Tongue (tissue), 2 donors: Measurements from ENCODE around the gene GNAO1. TPM values are rescaled to one million over a fixed set of nuclear protein-coding genes. Genes with fewer than 3 reads are reported as not detected.

Source experiments
- DNase-seq: peaks from one replicate; pipeline ENCODE4 v3.0.0-alpha.2; 2015
- total RNA-seq: library from RNA; depleted of rRNA; stranded (reverse); fragments of >200 nt; gene quantifications from one replicate; pipeline ENCODE4 v1.2.3, GENCODE V29; 2014

The GNAO1 gene
- total RNA-seq, 1 donor from 2014 or later: 3.9 TPM

DNA sequence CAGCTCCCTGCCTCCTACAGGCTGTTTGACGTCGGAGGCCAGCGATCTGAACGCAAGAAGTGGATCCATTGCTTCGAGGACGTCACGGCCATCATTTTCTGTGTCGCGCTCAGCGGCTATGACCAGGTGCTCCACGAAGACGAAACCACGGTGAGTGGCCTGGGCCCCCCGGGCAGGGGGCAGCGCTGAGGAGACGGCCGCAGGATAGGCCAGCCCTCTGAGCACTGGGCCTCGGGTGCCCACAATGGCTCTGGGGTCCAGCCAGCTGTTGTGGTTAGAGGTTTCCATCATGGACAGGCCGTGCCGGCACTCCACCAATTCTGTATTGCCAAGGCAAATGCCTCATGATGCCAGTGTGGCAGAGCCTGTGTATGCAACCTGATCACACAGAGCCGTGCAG, 145.4 kb downstream of the GNAO1 start:
- no peak for DNase-seq

DNA sequence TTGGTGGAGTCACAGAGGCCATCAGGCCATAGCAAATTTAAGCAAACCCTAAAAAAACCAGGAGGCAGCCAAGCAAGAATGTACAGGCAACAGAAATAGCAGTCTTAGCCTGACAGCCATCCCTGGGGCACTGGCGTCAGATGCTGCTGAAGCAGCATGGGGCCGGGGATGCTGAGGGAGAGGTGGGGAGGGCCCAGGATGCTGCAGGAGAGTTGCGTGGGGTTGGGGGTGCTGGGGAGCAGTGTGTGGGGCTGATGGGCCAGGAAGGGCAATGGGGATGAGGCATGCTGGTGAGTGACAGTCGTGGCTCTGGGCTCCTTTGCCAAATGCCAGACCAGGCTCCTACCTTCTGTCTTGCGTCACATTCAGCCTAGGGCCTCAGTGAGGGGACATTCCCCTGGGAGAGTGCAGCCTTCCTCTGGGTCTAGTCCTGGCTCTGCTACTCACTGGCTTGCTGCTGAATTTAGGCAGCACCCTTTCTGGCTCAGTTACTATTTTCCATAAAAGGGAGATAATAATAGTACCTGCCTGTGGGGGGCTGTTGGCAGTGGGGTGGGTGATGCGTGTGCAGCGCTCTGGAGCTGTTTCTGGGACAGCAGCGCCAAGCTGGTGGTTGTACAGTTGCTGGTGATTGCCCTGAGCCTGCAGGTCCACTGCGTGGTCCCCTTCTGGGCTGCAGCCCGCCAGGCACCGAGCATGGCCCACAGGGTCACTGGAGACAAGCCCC, 146.0 kb downstream of the GNAO1 start:
- no peak for DNase-seq

DNA sequence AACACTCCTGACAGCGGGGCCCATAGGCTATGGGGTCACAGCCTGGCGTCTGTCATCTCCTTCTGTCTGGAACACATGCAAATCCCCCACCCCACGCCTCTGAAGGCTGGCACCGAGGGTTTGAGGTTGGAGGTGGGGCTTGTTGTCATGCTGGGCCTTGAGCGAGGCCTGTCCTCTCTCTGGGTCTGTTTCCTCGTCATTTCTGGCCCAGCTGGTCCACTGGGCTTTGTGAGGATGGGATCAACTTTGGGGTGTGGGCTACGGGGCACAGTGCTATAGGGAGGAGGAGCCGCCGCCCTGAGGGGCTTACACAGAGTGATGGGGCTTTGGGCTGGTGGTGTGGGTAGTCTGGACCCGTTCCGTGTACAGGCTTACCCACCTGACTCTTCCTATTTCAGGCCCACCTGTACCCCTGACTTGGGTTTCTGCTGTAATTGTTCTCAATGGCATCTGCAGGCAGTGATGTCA, 146.6 kb downstream of the GNAO1 start:
- DNase-seq: no peak

DNA sequence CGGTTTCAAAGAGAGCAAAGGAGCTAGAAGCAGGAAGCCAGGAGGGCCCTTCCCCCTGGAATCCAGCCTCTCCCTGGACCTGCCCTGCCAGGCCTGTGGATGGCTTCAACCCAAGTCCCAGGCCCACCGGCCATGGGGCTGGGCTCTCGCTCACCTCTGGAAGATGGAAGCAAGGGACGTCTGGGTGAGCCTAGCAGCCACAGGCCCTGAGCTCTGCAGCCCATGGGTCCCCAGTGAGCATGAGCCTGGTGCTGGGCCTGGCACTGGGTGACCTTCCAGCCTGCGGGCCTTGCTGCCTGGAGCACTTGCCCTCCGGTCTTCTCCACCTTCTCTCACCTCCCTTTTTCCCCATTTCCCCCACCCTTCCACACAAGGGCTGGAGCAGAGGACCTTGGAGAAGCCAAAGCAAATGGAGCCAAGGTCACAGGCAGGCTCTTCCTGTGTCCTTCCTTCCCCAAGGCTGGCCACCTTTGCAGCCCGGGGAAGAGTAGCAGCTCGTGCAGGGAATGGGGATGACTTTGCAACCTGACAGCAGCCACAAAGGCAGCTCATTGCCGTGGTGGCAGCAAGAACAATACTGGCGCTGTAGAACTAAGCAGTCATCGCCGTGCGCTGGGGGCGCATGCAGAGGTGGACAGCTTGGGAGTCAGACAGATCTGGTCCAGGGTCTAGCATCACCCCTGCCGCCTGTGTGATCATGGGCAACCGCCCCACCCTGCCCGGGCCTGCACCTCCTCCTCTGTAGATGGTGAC, 147.5 kb downstream of the GNAO1 start:
- DNase-seq: no peak

DNA sequence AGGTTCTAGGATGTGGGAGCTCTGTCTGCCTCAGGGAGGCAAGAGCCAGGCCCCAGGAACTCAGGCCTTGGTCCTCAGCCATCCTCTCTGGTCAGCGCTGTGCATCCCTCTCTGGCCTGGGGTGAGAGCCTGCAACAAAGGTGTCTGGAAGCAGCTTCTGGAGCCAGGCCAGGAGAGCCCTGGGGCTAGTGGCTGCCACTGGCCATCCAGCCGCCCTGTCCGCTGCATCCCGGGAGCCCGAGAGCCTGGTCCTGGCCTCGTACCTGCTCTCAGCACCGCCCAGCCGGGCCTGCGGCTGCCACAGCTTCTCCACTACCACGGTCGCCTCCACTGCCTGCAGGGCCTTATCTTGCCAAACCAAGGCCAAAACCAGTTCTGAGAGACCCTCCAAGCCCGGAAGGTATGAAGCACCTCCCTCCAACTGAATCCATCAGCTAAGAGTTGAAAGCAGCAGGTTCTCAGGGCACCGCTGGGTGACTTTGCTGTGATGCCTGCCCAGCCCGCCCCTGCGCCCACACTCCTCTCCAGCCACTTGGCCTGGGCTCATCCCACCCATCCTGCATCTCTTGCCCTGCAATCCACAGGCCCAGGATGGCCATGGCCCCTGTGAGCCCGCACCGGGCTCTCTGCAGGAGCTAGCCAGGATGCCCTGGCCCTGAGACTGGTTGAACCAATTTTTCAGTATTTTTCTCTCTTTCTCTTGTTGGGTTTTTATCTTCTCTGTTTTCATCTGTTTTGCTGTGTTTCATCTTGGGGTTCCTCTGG, 148.3 kb downstream of the GNAO1 start:
- no peak for DNase-seq

DNA sequence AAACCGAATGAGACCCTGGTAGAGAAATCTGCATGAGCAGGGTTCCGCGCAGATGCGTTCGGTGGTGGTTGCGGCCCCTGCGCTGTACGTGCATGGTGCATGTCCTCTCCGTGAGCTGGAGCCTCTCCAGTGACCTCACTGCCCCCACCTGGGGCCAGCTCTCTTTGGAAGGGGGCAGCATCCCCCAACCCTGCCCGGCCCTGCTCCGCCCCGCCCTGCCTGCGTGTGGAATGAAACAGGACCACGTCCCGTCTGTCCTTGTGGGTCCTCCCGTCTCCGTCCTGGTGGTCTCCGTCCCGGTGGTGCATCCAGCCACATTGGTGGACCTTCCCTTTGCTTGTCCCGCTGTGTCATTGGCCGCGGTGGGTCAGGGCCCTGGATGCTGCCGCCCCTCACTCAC, 149.1 kb downstream of the GNAO1 start:
- DNase-seq: no peak

DNA sequence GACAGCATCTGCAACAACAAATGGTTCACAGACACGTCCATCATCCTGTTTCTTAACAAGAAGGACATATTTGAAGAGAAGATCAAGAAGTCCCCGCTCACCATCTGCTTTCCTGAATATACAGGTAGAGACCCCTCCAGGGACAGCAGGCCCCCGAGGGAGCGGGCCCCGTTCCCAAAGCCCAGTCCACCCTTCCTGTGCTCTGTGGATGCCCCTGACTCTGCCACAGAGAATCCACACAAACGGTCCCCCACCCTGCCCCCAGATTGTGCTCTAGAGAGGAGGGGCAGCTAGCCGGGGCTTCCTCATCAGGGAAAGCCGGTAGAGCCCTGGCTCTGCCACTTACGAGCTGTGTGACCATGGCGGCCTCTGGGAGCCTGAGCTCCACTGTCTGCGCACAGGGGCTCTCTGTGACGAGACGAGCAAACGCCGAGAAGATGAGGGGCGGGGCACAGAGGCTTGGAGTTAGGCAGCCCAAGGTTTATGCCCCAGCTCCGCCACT, 149.6 kb downstream of the GNAO1 start:
- DNase-seq: no peak

DNA sequence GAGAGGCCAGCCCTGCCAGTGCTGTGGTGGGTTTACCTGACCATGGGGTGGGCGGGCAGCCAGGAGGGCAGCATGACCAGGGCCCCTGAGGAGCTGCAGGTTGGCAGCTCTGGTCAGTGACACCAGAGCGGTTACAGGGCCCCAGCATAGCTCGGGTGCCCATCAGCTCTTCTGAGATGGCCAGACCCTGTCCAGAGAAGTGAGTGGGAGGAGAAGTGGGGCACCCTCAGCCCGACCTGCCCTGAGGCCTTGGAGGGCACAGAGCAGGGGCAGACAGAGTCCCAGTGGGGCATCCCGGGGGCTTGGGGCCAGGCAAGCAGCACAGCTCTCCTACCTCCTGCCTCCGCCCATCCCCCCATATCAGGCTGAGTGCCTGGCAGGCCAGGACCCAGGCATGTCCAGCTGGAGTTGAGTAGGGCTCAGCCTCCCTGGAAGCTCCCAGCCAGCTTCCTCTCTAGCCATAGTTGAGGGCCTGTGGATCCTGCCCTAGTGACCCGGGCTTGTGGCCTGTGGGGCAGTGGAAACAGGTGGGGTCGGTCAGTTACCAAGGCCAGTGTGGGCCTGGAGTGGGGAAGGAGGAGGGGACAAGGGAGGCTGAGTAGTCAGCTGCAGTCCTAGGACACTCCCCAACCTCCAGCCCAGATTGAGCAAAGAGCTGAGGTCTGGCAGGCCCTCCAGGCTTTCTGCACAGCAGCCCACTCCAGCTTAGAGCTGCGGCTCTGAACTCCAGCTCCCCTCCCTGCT, 150.5 kb downstream of the GNAO1 start:
- peak; percentile 52 for DNase-seq

DNA sequence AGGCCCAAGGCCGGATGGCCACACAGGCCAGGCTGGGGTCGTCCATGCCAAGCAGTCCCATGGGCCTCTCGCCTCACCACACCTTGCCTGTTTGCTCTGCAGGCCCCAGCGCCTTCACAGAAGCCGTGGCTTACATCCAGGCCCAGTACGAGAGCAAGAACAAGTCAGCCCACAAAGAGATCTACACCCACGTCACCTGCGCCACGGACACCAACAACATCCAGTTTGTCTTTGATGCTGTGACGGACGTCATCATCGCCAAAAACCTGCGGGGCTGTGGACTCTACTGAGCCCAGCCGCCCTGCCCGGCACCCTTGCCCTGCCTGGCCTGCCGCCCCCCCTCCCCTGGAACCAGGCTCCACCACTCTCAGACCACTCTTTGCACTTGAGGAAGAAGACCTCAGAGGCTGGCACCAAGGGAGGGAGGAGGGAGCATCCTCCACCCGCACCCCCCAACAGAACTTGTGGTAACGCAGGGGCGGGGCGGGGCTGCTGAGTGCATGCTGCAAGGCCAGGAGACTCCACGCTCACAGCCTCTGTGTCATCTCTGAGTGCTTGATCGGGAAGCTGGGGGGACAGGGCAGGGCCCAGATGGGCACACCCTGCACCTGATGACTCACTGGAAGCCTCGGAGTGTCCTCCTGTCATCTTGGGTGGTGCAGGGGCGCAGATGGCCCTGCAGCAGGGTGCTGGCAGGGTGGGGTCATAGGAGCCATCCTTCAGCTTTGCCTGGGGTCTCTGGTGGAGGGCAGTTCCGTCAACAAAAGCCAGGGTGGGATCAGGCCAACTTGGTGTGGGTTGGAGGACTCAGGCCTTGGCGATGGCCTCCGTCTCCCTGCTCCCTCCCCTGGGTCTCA, 152.6 kb downstream of the GNAO1 start:
- DNase-seq: no peak

DNA sequence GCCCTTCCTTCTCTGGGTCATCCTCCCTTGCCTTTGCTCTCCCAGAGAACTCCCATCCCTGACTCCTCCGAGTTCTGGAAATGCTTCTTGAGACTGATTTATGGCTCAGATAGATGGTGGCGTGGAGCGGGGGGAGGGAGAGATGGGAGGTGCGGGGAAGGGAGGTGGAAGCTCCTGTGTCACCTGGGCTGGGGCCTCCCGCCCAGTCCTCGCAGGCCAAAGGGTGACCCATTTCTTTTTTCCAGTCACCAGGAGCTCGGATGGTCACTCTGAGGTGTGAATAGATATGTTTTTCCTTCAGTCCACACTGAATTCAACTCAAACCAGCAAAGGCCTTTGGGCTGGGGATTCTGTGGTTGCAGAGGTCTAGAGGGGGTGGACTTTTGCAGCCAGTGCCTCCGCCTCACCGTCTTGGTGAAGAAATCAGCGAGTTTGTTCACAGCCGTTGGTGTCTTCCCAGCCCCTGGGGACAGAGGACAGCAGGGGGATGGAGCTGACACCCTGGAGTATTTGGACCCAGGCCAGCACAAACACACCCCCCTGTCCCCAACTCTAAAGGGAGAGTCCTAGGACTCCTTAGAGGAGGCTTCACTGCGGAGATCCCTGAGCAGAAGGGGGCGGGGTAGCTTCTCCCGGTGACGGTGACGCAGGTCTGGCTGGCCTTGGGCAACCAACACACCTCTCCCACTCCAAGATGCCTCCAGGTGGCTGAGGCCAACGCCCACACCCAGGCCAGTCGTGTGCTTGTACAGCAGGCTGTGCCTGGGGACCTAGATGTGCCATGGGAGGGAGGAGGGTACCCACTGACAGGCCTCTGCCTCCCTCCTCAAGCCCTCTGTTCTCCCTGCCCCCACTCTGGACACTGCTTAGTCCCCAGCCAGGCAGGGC, 153.5 kb downstream of the GNAO1 start:
- DNase-seq: no peak

DNA sequence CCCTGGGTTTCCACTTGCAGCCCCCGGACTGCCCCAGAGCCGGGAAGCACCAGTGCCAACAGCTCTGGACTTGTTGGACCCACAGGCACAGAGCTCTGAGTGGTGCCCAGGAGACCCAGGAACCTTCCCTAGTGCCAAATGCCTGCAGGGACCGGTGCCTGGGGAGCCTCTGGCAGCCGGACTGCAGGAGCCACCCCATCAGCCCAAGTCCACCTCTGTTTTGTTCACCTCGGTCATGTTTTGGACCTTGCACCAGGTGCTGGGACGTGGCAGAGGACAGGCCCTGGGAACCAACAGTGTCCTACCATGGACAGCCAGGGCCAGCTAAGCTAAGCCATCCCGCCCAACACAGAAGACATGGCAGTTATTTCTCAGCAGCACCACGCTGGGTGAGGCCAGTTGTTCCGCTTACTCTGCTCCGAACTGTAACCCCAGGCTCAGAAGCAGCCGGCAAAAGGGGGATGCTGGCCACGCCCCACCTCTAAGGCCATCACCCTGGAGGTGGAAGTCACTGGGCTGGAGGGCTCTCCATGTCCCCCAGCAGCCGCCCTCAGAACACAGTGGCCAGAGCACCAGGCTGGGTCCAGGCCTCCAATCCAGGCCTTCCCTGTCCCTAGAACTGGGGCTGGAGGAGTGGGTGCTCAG, 154.2 kb downstream of the GNAO1 start:
- DNase-seq: no peak

DNA sequence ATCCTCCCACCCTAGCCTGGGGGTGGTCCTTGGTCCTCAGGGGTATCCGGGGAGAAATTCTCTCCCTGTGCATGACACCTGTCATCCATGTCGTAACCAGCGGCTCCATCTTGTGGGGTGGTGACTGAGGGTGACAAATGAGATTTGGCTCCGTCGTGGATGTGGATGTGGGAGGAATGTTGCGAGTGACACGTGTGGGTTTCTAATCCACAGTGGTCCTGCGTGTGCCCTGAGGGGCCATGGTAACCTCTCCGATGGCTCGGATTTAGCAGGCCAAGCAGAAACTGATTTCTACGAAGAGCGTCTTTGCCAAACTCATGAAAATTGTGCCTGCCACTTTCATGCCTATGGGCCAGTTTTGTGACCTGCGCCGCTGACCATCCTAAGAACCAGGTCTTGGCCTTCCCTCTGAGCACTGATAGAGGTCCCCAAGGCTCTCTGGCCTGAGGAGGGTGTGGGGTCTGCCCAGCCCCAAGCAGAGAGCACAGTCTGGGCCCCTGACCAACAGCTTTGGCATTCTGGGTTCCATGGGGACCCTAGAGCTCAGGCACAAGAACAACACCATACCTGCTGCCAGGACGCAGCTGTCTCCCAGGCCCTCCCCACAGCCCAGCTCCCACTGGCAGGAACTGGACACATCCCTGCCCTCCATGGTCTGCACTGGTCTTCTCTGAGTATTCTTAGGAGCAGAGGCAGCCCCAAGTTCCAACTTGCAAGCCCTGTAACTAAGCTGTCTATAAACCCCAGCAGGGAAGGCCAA, 155.0 kb downstream of the GNAO1 start:
- DNase-seq: no peak

DNA sequence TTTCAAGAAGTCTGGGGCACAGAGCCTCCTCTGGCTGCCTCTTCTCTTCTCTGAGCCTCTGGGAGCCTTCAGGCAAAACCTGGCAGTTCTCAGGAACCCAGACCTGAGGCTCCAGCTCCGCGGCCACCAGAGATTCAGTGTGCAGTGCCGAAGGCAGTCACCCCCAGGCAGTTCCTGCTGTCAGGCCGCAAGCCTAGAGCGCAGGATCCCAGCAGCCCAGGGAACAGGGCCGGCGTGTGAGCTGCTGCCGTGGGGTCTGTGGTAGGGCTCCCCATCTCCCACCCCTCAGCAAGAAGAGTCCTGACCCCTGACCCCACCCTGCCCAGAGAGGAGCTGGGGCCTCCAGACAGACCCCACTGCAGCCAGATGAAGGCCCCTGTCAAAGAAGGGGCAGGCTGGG, 155.9 kb downstream of the GNAO1 start:
- DNase-seq: no peak

DNA sequence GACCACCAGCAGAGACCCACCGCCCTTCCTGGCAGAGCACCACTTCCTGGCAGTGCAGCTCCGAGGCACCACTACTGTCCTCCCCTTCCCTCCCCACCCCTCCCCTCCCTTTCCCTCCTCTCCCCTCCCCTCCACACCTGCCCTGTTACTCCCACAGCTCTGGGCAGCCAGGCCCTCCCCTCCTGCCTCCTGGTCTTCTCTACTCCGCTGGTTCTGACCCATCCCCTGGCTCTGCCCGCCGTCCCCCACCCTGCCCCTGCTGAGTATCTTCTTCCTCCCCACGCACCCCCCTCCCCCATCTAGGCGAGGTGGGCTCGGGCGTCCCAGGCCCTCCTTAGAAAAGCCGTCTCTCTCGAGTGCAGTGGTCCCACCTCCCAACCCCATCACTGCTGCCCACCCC, 156.4 kb downstream of the GNAO1 start:
- DNase-seq: no peak

DNA sequence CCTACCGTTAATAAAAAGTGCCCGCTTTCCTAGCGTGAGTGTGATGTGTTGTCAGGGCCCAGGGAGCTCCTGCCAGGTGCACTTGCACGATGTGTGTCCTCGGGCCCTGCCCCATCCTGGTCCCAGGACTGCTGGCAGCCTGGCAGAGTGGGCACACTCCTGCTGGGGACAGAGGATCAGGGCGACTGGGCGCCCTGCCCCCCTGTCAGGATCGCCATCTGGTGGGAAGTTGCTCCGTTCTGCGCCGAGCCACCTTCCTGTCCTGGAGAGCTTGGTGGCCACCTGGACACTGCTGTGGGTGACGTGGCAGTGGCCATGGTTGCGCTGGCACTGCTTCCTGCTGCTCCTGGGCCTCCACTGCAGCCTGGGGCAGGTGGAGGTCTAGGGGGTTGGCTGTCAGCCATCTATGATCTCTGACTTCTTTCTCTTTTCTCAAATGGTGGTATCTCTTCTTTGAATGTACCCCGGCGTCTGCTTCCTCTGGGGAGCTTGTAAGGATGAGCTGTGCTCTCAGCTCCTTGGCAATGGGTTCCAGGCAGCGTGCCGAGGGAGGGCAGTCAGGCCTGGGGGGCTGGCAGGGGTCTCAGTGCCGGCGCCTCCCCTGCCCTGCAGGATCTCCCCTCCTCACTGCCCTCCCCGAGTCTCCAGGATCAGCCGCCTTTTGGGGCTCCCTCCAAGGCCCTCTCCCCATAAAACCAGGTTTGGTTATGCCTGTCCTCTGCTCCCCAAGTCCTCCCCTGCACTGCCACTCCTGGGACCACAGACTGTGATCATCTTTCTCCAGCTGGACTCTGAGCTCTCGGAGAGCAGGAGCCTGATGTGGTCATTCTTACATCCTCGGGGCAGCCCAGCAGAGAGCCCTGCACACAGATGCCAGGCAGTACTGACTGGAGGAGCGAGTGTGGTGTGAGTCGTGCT, 157.1 kb downstream of the GNAO1 start:
- no peak for DNase-seq

DNA sequence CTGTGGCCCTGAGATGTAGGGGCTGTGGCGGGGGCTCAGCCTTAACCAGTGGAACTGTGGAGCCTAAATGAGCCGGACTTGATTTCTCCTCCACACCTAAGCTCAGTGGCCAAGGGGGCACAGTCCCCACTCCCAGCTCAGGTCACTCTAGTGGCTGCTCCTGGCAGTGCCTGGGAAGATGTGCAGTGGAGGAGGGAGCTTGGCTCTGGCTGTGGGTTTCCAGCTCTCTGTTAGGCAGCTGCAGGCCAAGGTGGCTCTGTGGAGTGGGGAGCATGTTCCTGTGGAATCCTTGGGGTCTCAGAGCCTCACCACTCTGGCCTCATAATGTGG, 157.8 kb downstream of the GNAO1 start:
- DNase-seq: no peak

DNA sequence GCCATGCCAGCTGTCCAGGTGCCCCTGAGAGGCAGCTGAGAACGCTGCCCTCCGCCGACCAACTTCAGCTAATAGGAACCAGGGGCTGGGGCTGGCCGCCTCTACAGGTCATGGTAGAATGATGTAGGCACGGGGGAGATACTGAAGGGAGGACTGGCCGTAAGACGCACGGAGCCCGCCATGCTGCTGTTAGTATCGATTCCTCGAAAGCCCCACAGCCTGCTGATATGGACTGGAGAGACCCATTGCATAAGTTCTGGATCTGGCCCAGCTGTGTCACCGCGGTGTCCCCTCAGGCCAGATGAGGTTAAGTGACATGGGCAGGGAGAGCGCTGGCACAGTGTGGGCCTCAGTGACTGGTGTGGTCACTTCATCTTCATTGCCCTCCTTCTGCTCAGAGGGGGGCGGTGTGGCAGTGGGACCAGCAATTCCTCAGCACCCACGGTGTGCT, 158.4 kb downstream of the GNAO1 start:
- DNase-seq: no peak
